B cell (primary cell): ENCODE results near the gene MRGPRX1. TPM values are rescaled to one million over a fixed set of nuclear protein-coding genes. Genes with fewer than 3 reads are reported as not detected.

Experiments used
- ATAC-seq: fragments of 200-7000 bp; cut with Tn5 transposase; one replicate; pipeline ENCODE4 v1.10.0; 2021; ENCODE audit warnings: low read depth, mild to moderate bottlenecking, moderate number of reproducible peaks, moderate library complexity
- CTCF ChIA-PET: fragments of 350-600 bp; sonication (Branson Sonifier 250); formaldehyde crosslinking; loops from one replicate; lab custom pipeline; 2021; ENCODE audit warnings: antibody characterized with exemption, inconsistent platforms; lab: Charles Lee
- POLR2A ChIA-PET: fragments of 350-600 bp; sonication (Branson Sonifier 250); formaldehyde crosslinking; loops from one replicate; lab custom pipeline; 2021; ENCODE audit warnings: antibody characterized with exemption; lab: Charles Lee
- DNase-seq: peaks from one replicate; pipeline ENCODE4 v3.0.0; 2013
- H2AFZ ChIP-seq: 2 replicates; pipeline ENCODE4 v1.6.1; 2012; ENCODE audit warnings: mild to moderate bottlenecking, low read depth, low read length; ENCODE audit not compliant: insufficient read depth, poor library complexity, severe bottlenecking
- H3K27ac ChIP-seq, 2 donors: 1 replicate in 1 of 2; 2 replicates in 1 of 2; pipeline ENCODE4 v1.5.1; 2012 to 2013; ENCODE audit warnings: low read length in 2 of 2, mild to moderate bottlenecking in 2 of 2, moderate library complexity in 1 of 2
- H3K27me3 ChIP-seq, 4 experiments: fragments of 200-600 bp in 1 of 4; sonication (generic) in 1 of 4; replicated peaks in 1 of 4; 1 replicate in 2 of 4; 2 replicates in 2 of 4; pipeline versions ENCODE4 v1.6.1 to v1.7.0; 2013 to 2016; ENCODE audit warnings: low read length in 3 of 4, mild to moderate bottlenecking in 2 of 4, mixed read lengths in 1 of 4, moderate library complexity in 1 of 4; ENCODE audit not compliant: insufficient read depth in 4 of 4, control insufficient read depth in 3 of 4; ENCODE audit errors: control extremely low read depth in 1 of 4
- H3K36me3 ChIP-seq, 2 experiments: replicated peaks in 1 of 2; 1 replicate in 1 of 2; 2 replicates in 1 of 2; pipeline versions ENCODE4 v1.6.1 to v1.7.1; 2013; ENCODE audit warnings: low read length in 1 of 2; ENCODE audit not compliant: insufficient read depth in 2 of 2, control insufficient read depth in 1 of 2; ENCODE audit errors: control extremely low read depth in 1 of 2, extremely low read depth in 1 of 2
- H3K4me1 ChIP-seq, 2 donors: fragments of 200-600 bp in 1 of 2; sonication (generic) in 1 of 2; 1 replicate in 1 of 2; 2 replicates in 1 of 2; pipeline versions ENCODE4 v1.5.1 to v1.6.1; 2013 to 2017; ENCODE audit warnings: low read length in 2 of 2; ENCODE audit not compliant: control insufficient read depth in 2 of 2, insufficient read depth in 2 of 2
- H3K4me2 ChIP-seq: replicated peaks from 2 replicates; pipeline ENCODE3; 2012; ENCODE audit warnings: mild to moderate bottlenecking, low read depth, low read length; ENCODE audit not compliant: poor library complexity, severe bottlenecking
- H3K4me3 ChIP-seq, 5 experiments: fragments of 200-600 bp in 1 of 5; sonication (generic) in 1 of 5; 1 replicate in 3 of 5; 2 replicates in 2 of 5; pipeline versions ENCODE4 v1.5.1 to v1.7.0; 2011 to 2016; ENCODE audit warnings: low read length in 4 of 5, mild to moderate bottlenecking in 4 of 5, low read depth in 2 of 5, control low read depth in 1 of 5, moderate library complexity in 1 of 5; ENCODE audit not compliant: insufficient read depth in 1 of 5; ENCODE audit errors: control extremely low read depth in 1 of 5, extremely low read depth in 1 of 5
- H3K79me2 ChIP-seq: fragments of 200-600 bp; sonication (generic); one replicate; pipeline ENCODE4 v1.6.0; 2016; ENCODE audit warnings: low read length; ENCODE audit not compliant: control insufficient read depth, insufficient read depth
- H3K9ac ChIP-seq: fragments of 200-600 bp; sonication (generic); 2 replicates; pipeline ENCODE4 v1.6.1; 2017; ENCODE audit warnings: mild to moderate bottlenecking, low read length, moderate library complexity
- H3K9me3 ChIP-seq, 3 donors: one replicate each; pipeline versions ENCODE4 v1.6.1 to v1.7.1; 2013; ENCODE audit warnings: low read length in 2 of 3; ENCODE audit not compliant: control insufficient read depth in 2 of 3, insufficient read depth in 1 of 3; ENCODE audit errors: control extremely low read depth in 1 of 3
- H4K20me1 ChIP-seq: 2 replicates; pipeline ENCODE4 v1.6.0; 2012; ENCODE audit warnings: mild to moderate bottlenecking, low read length; ENCODE audit not compliant: insufficient read depth, control insufficient read depth, poor library complexity, severe bottlenecking
- H3K27ac Mint-ChIP-seq: one replicate; pipeline ENCODE4 v1.8.0; 2021; ENCODE audit warnings: mixed read lengths
- H3K27me3 Mint-ChIP-seq: one replicate; pipeline ENCODE4 v1.8.0; 2021; ENCODE audit warnings: mixed read lengths
- H3K4me1 Mint-ChIP-seq: one replicate; pipeline ENCODE4 v1.8.0; 2021; ENCODE audit warnings: mixed read lengths
- H3K4me3 Mint-ChIP-seq: one replicate; pipeline ENCODE4 v1.8.0; 2021; ENCODE audit warnings: mixed read lengths
- H3K9me3 Mint-ChIP-seq: one replicate; pipeline ENCODE4 v1.8.0; 2022; ENCODE audit warnings: mixed read lengths; ENCODE audit not compliant: insufficient read depth
- EZH2 ChIP-seq: IDR thresholded peaks from 2 replicates; pipeline ENCODE4 v1.6.1; 2012; ENCODE audit warnings: borderline replicate concordance, low read depth, mild to moderate bottlenecking, moderate library complexity, low read length; ENCODE audit not compliant: insufficient read depth, poor library complexity, severe bottlenecking
- WGBS: methylation state at CpG from one replicate; pipeline ENCODE4 v1.1.5; 2013; ENCODE audit warnings: missing lambda C conversion rate; ENCODE audit not compliant: insufficient coverage; 5-methylcytosine and 5-hydroxymethylcytosine counted together
- intact Hi-C: fragments of 100-400 bp; cut with micrococcal nuclease; formaldehyde crosslinking; loops from one replicate; pipeline ENCODE4 v1.10.0; 2022
- polyA plus RNA-seq: library from polyadenylated mRNA; depleted of rRNA; stranded (reverse); fragments of >200 nt; gene quantifications from 2 replicates; pipeline ENCODE4 v1.2.3, GENCODE V29; 2012
- total RNA-seq, 2 donors: library from RNA; stranded (reverse); fragments of 120-200 nt in 1 of 2; gene quantifications; 1 replicate in 1 of 2; 2 replicates in 1 of 2; pipeline versions ENCODE4 v1.2.3 to v1.2.4, GENCODE V29; 2013 to 2022
- TF ChIP-seq, protein P1 (sequence below): fragments of 200-600 bp; IDR thresholded peaks from one replicate; pipeline ENCODE4 v1.8.0; 2022; ENCODE audit warnings: antibody characterized with exemption, mild to moderate bottlenecking

The MRGPRX1 gene
- total and polyA plus RNA-seq, 2 donors (not counting 1 experiment from before 2014, with no cell fraction given) = not detected

DNA sequence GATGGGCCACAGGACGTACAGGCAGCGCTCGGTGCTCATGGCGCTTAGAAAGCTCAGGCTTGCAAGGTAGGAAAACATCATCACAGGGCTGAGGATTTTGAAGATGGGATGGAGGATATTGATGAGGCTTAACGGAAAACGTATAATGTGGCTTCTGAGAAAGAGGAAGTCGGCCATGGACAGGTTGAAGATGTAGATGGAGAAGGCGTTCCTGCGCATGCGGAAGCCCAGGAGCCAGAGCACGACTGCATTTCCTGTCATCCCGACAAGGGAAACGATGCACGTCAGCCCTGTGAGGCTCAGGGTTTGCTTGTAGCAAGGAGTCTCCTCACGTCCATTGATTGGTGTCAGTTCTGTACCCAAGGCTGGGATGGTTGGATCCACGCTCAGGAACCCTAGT, 17.4 kb upstream of the MRGPRX1 start:
- Mint-ChIP-seq H3K4me1 (no peaks in the 10 kb centered on the region), H3K4me3 (no peak overlapping the region), H3K9me3 (no peaks in the 10 kb centered on the region), H3K27me3 (peaks cover 4% of the 10 kb centered on the region), H3K27ac (no peak overlapping the region)
- H4K20me1 ChIP-seq = no peaks in the 10 kb centered on the region
- intact Hi-C loops = no loop called here
- H3K36me3 ChIP-seq = no peaks in the 10 kb centered on the region
- ChIA-PET POLR2A (no interaction called here), CTCF (no interaction called here)
- H3K9me3 ChIP-seq = peaks cover 0 to 5% (median 0%) of the 10 kb centered on the region in 3 donors
- no peaks in the 10 kb centered on the region for H3K79me2 ChIP-seq
- no peak for ATAC-seq
- DNase-seq = no peak
- TF ChIP-seq, protein P1, sequence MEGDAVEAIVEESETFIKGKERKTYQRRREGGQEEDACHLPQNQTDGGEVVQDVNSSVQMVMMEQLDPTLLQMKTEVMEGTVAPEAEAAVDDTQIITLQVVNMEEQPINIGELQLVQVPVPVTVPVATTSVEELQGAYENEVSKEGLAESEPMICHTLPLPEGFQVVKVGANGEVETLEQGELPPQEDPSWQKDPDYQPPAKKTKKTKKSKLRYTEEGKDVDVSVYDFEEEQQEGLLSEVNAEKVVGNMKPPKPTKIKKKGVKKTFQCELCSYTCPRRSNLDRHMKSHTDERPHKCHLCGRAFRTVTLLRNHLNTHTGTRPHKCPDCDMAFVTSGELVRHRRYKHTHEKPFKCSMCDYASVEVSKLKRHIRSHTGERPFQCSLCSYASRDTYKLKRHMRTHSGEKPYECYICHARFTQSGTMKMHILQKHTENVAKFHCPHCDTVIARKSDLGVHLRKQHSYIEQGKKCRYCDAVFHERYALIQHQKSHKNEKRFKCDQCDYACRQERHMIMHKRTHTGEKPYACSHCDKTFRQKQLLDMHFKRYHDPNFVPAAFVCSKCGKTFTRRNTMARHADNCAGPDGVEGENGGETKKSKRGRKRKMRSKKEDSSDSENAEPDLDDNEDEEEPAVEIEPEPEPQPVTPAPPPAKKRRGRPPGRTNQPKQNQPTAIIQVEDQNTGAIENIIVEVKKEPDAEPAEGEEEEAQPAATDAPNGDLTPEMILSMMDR = no peak
- no peak for TF ChIP-seq EZH2
- no peak overlapping the region for H3K4me2 ChIP-seq
- no peak overlapping the region for H3K4me3 ChIP-seq
- H3K27ac ChIP-seq = no peak overlapping the region
- H3K9ac ChIP-seq = no peak overlapping the region
- WGBS = 90% methylated on average over 16 of the region's 16 CpGs
- H2AFZ ChIP-seq = no peak overlapping the region
- H3K27me3 ChIP-seq = no peaks in the 10 kb centered on the region
- H3K4me1 ChIP-seq = no peaks in the 10 kb centered on the region

DNA sequence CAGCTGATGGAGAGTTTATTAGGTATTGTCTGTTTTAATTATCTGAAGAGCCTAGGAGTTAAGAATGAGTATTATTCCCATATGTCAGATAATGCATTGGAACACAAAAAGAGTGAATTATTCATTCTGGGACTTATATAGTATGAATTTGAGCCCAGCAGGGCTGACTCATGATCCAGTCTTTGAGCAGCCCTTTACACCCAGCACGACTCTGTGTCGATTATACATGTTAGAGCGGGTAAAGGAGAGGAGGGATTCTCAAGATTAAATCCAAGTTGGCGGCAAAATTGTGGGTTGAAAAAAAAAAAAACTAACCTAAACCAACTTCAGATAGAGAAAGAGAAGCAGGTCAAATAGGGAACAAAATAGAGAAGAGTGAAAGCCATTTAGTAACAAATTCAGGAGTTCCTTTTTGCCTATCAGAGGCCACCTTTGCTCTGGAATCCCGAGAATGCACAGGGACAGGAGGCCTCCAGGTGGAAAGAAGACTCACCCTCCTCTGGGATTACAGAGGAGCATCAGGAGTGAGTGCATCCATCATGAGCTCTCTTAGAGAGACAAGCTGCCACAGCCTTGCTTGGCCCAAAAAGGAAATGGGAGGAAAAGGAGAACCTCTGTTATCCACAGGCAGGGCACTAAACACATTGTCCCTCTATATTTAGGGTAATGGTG, 3.1 kb downstream of the MRGPRX1 start:
- peaks cover 21% of the 10 kb centered on the region for H3K27me3 Mint-ChIP-seq
- H3K9me3 ChIP-seq = no peaks in the 10 kb centered on the region

More for the DNA sequence above, 3.1 kb downstream of the MRGPRX1 start:
- H3K79me2 ChIP-seq = no peaks in the 10 kb centered on the region
- H3K4me2 ChIP-seq = no peak overlapping the region
- no peak for TF ChIP-seq EZH2
- TF ChIP-seq, protein P1 = no peak
- H3K4me1 ChIP-seq = no peaks in the 10 kb centered on the region
- no peak overlapping the region for H3K27ac Mint-ChIP-seq
- intact Hi-C loops = no loop called here
- ChIA-PET POLR2A (no interaction called here), CTCF (interaction anchor here (0.5 kb wide), 1 partner anchor 34 kb away, joined by 3 read pairs; no protein-coding TSS in a partner anchor)
- no peaks in the 10 kb centered on the region for H3K36me3 ChIP-seq
- H3K9me3 Mint-ChIP-seq = no peaks in the 10 kb centered on the region
- no peaks in the 10 kb centered on the region for H4K20me1 ChIP-seq
- no peak overlapping the region for H3K27ac ChIP-seq
- H3K27me3 ChIP-seq = peaks cover 0 to 3% (median 0%) of the 10 kb centered on the region in 4 experiments
- WGBS = no CpG with 5 or more reads among the region's 5 CpGs
- H3K9ac ChIP-seq = no peak overlapping the region
- no peak for ATAC-seq
- H2AFZ ChIP-seq = no peak overlapping the region
- no peak for DNase-seq
- no peaks in the 10 kb centered on the region for H3K4me1 Mint-ChIP-seq
- H3K4me3 ChIP-seq = no peak overlapping the region
- no peak overlapping the region for H3K4me3 Mint-ChIP-seq
